GM12872 (cell line): ENCODE measurements around the gene PLOD1.

Source experiments
- CTCF ChIP-seq: IDR thresholded peaks from 3 replicates; pipeline ENCODE4 v1.5.1; 2011; ENCODE audit warnings: low read depth, mild to moderate bottlenecking, low read length, moderate library complexity; ENCODE audit not compliant: insufficient read depth

The PLOD1 gene

DNA sequence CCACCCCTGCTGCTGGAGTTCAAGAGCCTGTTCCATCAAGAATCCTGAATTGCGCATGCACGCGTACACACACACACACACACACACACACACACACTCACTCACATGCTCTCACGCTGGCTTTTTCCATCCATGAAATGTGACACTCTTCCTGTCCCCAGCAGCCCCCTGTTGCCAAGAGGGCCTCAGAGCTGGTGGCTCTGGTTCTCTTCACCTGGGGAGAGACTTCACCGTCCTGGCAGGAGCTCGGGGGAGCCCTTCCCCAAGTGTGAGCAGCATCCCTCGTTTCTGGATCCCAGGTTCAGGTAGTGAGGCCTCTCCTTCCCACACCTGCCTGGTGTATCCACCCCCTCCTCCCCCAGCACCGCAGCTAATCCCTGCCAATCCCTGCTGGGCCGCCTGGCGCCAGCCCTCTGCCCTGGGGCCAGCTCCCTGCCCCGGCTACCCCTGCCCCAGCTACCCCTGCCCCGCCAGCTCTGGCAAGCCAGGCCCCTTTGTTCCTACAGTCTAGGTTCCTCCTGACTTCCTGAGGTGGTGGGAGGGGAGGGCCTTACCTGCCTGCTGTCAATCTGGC lies 9.9 kb downstream of the PLOD1 start:
- no peak for TF ChIP-seq CTCF

DNA sequence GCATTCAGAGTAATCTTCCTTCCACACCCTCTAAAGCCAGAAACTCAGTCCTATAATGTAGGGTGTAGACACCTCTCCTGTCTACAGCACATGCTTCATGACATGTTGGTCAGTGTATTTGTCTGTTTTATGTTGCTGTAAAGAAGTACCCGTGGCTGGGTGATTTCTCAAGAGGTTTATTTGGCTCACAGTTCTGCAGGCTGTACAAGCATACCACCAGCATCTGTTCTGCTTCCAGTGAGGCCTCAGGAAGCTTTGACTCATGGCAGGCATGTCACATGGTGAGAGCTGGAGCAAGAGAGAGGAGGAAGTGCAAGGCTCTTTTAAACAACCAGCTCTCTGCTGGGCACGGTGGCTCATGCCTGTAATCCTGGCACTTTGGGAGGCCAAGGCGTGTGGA lies 12.1 kb downstream of the PLOD1 start:
- no peak for TF ChIP-seq CTCF

DNA sequence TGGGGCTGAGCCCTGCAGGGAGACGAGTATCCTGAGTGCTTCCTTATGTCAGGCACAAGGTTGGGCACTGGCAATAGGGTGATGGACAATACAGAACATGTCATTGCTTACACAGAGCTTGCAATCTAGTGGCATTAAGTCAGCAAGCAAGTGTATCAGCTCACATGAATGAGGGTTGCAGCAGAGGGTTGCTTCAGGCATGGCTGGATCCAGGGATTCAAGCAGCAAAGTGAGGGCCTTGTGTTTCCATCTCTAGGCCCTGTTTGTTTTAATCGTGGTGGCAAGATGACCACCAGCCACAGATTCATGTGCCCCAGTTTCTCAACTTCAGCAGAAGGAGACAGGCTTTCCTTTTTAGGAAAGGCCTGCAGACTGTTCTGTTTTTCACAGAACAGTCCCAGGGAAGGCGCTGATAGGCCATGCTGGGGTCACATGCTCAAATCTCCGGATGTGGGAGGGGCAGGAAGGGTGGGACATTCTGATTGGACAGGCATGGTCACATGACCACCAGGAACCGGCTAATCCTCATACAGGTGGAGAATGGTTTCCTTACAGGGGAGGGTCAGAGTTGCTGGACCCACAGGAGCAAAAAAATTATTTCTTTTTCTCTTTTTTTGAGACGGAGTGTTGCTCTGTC lies 14.4 kb downstream of the PLOD1 start:
- no peak for TF ChIP-seq CTCF

GRCh38 chr1:11951901-11952300 lies 17.4 kb downstream of the PLOD1 start:
- no peak for TF ChIP-seq CTCF

GRCh38 chr1:11952455-11953109 lies 18.1 kb downstream of the PLOD1 start:
- no peak for TF ChIP-seq CTCF

DNA sequence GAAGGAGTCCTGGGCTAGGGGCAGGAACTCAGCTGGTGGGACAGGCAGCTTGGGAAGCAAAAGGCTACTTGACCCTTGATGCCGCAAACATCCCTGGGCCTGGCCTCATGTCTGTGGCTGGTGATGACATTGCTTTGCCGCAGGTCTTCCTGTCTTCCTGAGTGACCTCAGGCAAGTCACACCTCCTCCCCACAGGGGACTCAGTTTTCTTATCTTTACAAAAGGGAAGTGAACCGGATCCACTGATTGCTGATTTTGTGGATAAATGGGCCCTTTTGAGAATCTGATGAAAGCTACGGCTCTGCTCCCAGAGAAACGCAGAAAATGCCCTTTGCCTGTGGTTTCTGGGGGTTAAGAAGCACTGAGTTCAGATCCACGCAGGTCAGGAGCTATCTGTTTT lies 20.7 kb downstream of the PLOD1 start:
- no peak for TF ChIP-seq CTCF

- no peak for TF ChIP-seq CTCF
These were observed 22.9 kb downstream of the PLOD1 start for GRCh38 chr1:11957398-11957797.
